DND-41 (cell line): ENCODE results near the gene HMG20A.
"Not testable (repeated sequence)": the region's sequence is repeated elsewhere in the genome, so short reads cannot be mapped to it uniquely, and the experiment has no call there.

Experiments used
- EZH2 ChIP-seq: IDR thresholded peaks from 3 replicates; pipeline ENCODE4 v1.6.1; 2012; ENCODE audit warnings: borderline replicate concordance, low read depth, mild to moderate bottlenecking, moderate library complexity, low read length, inconsistent platforms; ENCODE audit not compliant: severe bottlenecking
- TF ChIP-seq, protein P1 (sequence below): IDR thresholded peaks from 2 replicates; pipeline ENCODE4 v1.5.1; 2012; ENCODE audit warnings: borderline replicate concordance, low read length, moderate library complexity, mild to moderate bottlenecking; ENCODE audit not compliant: poor library complexity, severe bottlenecking; ENCODE audit errors: extremely low read depth

DNA sequence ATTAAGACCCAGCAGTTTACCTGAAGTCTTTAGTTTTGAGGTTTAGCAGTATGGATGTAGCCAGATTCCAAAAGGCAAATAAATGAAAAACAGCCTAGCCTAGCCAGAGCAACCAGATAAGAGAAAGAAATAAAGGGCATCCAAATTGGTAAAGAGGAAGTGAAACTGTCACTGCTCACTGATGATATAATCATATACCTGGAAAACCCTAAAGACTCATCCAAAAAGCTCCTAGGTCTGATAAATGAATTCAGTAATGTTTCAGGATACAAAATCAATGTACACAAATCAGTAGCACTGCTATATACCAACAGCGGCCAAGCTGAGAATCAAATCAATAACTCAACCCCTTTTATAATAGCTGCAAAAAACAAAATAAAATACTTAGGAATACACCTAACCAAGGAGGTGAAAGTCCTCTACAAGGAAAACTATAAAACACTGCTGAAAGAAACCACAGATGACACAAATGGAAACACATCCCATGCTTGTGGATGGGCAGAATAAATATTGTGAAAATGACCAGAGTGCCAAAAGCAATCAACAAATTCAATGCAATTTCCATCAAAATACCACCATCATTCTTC lies 14.4 kb upstream of the HMG20A start:
- TF ChIP-seq EZH2 = not testable (repeated sequence)
- TF ChIP-seq, protein P1, sequence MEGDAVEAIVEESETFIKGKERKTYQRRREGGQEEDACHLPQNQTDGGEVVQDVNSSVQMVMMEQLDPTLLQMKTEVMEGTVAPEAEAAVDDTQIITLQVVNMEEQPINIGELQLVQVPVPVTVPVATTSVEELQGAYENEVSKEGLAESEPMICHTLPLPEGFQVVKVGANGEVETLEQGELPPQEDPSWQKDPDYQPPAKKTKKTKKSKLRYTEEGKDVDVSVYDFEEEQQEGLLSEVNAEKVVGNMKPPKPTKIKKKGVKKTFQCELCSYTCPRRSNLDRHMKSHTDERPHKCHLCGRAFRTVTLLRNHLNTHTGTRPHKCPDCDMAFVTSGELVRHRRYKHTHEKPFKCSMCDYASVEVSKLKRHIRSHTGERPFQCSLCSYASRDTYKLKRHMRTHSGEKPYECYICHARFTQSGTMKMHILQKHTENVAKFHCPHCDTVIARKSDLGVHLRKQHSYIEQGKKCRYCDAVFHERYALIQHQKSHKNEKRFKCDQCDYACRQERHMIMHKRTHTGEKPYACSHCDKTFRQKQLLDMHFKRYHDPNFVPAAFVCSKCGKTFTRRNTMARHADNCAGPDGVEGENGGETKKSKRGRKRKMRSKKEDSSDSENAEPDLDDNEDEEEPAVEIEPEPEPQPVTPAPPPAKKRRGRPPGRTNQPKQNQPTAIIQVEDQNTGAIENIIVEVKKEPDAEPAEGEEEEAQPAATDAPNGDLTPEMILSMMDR = not testable (repeated sequence)
